ENCODE measurements around the gene GCG.

GCG gene

DNA sequence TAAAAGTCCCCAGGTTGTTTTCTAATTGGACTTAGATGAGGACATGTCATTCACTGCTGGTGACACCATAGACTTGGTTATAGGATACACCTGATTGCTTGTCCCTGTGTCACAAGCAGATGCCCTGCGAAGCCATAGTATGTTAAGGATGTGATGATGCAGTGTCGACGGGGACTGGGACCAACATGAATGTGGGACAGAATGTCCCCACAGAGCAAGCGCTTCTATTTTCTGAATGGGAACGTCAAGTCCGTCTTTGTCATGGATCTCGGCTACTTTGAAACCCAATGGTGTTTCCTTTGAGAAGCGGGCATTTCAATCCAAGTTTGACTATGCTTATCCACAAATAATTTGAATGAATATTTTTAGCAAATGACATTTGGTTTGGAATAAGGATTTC, 2.1 kb downstream of the GCG start:
- no peak for DNase-seq

DNA sequence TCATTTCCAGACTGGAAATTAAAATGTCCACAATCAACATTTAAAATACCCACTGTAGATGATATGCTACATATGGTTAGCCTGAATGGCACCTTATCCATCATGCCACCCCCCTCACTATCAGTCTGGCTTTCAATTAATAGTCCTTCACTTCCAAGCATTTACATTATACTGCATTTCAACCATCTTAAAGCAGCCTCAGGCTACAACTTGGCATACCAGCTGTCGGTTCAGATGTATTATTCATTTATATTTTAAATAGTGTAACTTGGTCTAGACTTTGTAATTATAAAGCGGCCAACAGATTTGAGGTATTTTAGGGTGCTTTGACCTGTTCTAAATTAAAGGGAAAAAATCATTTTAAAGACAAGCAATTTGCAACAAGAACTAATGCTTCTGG, 2.6 kb downstream of the GCG start:
- DNase-seq: no peak

DNA sequence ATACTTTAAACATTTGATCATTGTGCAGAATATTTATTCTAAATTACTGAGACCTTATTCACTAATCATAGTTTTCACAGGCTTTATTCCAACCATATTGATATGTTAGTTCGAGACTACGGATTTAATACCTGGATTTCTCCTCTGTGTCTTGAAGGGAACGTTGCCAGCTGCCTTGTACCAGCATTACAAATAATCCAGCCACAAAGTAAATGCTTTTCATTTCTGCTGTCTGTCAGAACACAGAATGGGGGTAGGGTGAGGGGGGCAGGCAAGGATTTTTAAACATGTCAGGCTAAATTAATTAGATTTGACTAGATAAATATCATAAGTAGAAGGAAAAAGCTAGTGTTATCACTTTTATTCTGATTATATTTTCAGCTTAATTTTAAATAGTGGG, 3.1 kb downstream of the GCG start:
- DNase-seq: no peak

DNA sequence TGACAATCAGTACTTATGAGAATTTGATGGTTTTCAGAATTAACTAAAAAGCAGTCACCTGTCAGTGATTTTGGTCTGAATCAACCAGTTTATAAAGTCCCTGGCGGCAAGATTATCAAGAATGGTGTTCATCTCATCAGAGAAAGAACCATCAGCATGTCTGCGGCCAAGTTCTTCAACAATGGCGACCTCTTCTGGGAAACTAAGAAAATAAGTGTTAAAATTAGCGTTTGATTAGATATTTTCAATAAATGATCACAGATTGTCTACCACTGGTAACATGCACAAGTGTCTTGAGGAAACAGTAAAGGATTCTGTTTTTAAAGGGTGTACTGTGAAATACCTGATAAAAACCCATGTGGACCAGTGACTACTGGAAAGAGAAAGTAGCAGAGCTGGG, 8.1 kb downstream of the GCG start:
- DNase-seq: no peak

DNA sequence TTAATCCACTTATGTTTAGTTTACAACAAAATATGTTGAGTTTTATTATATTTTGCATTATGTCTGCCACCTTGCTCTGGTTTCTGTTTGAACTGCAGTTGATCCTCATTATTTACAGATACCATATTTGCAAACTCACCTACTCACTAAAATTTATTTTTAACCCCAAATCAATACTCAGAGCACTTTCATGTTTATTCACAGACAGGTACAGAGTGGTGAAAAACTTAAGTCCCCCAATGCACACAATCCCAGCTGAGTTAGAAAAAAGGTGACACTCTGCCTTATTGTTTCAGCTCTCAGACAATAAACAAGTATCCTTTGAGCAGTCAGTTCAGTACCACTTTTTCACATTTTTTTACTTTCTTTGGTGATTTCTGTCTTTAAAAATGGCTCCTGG, 13.7 kb downstream of the GCG start:
- DNase-seq: no peak

DNA sequence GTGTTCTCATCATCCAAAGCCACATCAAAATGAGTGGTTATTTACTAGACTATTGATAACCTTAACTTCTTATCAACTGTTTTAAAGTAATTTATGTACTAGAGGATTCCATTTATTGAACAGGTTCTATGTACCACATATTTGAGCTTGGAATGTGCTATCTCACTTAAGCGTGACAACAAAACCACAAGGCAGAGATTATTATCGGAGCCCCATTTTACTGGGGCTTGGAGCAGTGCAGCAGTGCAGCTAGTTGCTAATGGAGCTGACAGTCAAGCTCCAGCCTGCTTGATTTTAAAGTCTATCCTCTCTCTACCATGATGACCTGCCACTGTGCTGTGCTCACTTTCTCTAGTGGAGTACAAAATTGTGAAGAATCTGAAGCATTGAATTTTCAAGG, 24.6 kb downstream of the GCG start:
- DNase-seq: no peak

DNA sequence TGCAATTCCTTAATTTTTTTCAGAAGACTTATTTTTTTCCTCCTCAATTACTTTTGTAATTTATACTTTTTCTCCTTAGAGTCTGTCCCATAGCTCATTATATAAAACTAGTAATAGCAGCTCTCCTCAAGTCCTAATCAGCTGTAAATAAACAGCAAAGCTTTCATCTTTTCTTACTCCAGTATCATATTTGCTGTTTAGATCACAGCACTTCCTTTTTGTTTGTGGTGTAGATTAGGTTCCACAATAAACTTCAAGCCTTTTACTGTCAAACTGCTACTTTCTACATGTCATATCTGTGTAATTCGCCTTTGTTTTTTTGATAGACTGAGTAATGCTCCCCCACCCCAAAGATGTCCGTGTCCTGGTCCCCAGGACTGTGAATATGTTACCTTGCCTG, 25.5 kb downstream of the GCG start:
- no peak for DNase-seq

DNA sequence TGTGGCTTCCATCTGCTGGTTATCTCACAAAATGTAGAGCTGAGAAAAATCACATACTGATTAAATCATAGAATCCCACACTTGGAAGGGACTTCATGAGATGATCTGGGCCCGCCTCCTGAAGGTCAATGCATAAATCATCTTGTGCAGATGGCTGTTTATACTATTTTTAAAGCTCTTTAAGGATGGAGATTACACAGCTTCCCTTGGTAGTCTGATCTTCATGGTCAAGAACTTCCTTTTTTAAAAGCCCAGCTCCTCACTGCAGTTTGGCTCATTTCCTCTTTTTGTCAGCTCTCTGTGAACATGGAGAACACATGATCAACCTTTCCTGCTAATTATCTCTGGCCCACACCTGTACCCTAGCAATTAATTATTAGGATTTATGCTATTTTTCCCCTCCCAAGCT, 25.9 kb downstream of the GCG start:
- peak in 3 of 58 donors; percentile 10 to 39 (median 15) for DNase-seq

DNA sequence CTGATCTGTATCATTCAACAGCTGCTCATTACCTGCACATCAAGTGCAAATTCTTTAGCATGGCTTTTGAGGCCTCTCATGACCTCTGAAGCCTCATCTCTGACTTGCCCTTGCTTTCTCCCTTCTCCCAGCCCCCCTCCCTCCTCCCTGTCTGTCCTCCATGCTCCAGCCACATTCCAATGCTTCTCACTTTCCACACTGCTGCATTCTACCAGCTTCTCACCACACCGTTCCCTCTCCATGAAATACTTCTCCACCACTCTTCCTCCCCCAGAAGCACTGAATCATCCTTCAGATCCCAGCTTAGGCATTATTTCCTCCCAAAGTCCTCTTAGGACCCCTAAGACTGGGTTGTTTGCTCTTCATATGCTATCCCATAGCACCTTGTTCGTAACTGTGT, 26.9 kb downstream of the GCG start:
- DNase-seq: no peak

DNA sequence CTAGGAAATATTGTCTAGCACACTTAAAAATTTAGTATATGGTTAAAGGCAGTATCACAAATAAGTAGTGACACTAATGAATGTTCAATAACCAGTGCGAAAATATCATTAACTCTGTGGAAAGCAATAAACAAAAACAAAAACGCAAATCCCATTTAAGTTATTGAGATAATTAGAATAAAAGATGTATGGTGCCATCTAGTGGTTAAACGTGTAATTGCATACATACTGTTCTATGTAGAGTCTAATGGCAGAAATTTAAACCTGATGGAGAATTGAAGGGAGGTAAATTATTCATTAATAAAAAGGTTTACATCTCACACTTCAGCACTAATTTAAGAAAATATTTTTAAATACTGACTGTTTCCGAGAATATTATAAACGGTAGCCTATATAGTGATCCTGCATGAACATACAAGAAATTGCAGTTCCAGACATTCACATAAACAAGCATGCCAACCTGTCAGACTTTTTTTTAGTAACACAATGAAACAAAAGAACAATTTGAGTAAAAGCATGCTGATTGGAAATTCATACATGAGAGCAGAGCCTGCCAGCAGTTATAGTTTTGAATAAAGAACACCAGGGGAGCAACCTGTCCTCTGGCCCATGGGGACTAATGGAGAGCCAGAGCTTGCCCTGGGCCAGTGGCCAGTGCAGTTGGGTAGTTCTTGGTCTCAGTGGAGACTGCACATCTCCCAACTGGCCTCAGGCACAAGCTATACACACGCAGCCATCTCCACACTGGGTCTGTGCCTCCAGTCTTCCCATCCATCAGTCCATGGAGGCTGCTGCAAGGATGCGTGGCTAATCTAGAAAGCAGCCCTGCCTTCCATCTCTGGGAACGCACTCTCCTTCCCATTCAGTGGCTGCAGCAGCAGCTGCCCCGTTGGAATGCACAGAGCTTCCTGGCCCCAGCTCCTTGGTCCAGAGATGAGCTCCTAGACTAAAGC, 28.0 kb downstream of the GCG start:
- DNase-seq: peak in 2 of 58 donors; percentile 3 to 18

DNA sequence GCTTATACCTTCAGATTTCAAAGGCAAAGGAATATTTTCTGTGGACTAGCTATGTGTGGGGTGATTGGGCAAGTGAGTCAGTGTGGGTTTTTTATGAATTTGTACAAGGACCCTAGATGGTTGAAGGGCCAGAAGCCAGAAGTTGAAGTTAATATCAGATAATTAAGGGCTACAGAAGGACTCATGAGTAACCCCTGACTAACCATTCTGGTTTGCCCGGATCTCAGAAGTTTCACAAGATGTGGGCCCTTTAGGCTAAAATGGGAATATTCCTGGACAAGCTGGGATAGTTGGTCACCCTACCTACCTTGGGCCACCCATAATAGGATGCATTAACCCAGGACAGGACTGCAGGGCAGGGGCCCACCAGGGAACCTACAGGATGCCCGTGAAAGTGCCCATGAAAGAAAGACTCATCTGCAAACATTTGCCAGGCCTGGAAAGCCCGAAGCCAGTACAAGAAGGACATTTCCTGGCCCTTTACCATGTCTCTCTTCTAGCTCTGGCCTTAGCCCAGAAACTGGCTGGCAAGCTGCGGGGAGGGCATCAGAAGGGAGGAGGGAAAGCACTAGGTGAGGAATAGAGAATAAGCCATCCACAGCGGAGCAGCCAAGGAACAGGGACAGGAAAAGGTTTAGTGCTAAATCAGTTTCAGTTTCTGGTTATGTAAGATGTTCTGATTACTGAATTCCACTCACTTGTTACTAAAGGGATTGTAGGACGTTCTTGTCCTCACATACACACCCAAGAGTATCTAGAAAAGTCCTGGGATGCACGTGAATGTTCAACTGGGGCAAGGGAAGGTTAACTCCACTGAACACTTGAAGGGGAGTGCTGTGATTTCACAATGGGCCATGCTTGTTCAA, 33.6 kb downstream of the GCG start:
- DNase-seq: peak in 29 of 58 donors; percentile 2 to 53 (median 14)

DNA sequence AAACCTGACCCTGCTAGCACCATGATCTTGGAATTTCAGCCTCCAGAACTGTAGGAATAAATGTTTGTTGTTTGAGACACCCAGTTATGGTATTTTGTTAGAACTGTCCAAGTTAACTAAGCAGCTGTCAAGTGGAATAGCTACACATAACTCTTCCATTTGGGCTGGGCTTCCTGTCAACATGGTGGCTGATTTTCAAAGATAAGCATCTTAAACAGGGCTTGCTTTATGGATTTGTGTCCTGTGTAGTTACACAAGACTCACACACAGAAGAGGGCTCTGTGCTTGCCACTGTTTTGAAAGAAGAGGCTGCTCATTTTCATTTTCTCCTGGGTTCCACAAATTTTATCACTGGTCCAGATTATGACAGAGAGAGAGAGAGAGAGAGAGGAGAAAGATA, 35.7 kb downstream of the GCG start:
- DNase-seq: no peak

DNA sequence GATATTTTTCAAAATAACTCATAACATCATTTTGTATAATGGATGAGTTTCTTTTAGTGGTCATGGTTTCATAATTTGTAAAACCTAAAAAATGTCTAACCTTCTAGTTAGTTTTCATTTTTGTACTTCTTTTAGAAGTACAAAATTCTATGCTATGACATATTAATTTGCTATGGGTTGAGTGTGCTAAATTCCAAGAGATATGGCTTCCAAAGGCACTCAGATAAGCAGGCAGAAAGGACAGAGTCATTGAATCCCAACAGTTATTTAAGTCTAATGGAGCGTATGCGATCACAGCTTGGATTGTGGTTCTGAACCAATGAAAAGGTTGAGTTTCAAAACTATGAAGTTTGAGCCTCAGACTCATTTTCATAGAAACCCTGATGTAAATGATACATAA, 37.0 kb downstream of the GCG start:
- DNase-seq: no peak

DNA sequence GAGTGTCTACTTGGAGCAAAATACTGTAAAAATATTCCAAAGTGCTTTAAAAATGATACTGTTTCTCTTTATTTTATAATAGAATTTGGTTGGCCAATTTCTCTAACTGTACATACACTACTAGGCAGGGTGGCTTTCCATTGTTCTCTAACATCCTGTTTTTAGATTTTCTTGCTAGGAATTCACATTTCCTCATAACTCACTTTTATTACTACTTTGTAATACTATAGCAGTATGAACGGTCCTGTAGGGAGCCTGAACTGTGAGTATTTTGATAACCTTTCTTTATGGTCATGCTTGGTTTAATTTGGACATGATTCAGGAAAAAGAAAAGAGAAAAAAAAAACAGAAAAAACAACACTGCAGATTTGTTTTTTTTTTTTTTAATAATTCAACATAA, 37.8 kb downstream of the GCG start:
- no peak for DNase-seq

DNA sequence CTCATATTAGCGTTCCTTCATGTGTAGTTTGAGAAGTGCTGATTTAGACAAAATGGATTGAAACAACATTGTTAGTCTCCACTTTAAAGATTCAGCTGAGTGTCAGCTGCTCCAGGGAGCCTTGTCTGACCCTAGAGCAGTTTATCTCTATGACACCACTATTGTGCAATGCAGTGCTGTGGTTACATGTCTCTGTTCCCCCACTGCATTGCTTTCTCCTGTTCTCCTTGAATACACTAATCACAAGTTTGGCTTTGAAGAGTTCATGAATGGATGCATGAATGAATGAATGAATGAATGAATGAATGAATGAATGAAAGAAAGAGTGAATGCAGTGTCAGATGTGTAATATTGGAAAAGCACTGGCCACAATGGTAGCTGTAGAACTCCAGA, 38.3 kb downstream of the GCG start:
- DNase-seq: no peak

DNA sequence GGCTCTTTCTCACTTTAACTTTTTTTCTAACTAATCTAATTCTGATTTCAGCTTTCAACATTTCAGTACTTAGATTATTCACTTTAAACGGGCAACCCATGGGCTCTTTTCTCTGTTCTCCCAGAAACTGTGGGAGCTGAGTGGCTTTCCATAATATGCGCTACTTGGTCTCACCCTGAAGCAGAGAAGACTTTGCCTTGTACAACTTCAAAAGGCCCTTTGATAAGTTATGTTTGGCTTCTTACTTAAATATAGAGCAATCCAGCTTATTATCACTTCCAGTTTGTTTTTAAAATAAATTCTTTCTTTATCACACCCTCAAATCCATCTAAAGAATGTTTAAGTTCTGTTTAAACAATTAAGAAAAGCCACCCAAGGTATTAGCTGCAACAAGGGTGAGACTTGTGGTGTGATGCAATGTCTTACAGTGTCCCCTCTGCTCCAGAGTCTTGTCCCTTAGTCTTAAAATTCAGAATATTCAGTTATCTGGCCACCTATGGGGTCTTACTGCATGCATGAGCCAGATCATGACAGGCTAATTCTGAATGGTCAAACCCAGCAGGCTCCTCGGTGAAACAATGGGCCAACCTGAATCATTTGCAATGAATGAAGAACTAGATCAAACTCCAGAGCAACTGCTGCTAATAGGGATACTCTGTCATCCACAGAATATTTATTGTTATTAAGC, 38.8 kb downstream of the GCG start:
- no peak for DNase-seq

DNA sequence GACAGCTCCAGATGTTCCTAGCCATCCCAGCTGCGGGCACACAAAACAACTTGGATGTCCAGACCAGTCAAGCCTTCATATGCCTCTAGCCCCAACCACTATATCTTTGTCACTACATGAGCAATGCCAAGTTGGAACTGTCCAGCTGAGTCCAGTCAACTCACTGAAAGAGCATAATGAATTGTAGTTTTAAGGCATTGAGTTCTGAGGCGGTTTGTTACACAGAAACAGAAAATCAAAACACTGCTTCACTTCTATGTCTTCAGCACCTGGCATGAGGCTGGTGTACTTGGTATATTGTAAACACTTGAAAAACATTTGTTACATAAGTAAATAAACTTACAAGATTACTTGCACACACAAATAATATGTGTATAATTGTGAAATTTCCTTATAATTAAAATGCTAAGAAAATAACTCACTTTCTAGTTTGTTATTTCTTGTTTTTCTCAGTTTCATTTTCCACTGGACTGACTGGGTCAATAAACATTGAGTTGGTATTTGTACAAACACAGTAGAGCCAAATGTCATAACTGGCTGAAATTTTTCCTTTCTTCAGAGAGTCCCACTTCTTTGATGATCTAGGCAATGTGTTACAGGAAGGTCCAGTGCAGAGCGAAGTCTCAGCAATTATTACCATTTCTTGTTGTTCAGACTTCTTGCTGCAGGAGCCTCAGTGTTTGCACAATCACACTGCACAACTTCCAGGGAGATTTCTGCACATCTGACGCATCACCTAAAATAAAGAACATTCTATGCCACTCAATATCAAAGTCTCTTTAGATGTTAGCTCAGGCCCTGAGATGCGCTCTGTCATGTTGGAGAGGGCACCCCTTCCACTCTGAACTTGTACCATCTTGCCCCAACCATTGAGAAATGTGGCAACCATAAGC, 39.8 kb downstream of the GCG start:
- no peak for DNase-seq

DNA sequence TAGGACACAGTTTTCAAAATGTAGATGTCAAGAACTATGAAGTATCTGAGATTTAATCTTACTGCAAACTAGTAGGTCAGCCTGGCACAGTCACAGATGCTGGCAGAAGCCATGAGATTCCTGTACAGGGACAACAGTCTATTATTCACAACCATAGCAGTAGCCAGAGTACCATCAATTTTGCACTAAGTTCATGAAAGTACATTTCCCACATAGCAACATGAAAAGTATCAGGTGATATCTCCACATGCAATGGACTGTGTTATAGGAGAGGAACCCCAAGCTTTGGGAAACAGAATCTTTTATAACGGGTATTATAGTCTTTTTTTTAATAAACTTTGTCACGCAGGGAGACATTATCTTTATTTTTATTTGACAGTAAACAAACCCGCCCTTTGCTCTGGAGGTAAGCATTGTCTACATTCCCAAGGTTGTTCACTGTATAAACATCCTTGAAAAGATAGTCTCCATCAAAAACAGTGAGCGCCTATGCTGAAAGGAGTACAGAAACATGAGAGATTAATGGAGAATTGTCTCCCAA, 44.6 kb downstream of the GCG start:
- DNase-seq: no peak

DNA sequence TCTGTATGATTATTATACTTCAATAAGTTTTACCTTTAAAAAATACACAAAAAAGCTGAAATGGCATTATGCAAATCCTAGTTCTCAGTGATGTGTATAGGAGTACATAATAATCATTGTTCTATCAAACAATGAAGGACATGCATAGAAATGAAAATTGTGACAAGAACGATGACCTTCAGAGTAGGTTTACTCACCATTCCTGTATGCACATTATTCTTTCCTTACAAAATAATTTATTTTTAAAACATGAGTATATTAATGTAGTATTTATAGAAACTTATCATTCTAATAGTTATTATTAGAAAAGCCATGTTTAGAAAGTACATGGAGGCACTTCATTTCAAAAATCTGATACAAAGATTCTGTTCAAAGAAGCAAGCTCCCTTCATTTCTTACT, 45.3 kb downstream of the GCG start:
- no peak for DNase-seq

DNA sequence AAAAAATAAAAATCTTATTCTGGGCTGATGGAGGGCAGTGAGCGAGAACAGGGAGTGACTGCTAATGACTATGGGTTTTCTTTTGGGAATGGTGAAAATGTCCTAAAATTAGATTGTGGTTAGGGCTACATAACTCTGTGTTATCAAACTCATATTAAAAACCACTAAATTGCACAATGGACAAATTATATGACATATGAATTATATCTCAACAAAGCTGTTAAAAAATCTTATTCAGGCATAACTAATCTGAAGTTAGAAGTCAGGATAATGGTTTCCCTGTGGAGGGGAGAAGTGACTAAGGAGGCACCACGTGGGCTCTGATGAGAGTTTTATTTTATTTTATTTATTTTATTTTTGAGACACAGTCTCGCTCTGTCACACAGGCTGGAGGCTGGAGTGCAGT, 45.9 kb downstream of the GCG start:
- DNase-seq: no peak
